K562 (cell line): ENCODE measurements around the gene ITPRIPL2. TPM values are rescaled to one million over a fixed set of nuclear protein-coding genes. Genes with fewer than 3 reads are reported as not detected.

Experiments
- AFF4 ChIP-seq: sonication (generic); formaldehyde crosslinking; IDR thresholded peaks from 2 replicates; pipeline ENCODE4 v1.8.0; 2023; ENCODE audit warnings: mild to moderate bottlenecking, missing genetic modification reagents
- BRD4 ChIP-seq: fragments of 200-600 bp; sonication (generic); IDR thresholded peaks from 2 replicates; pipeline ENCODE4 v1.6.1; 2017; ENCODE audit warnings: inconsistent platforms
- EHMT2 ChIP-seq: fragments of 450-650 bp; IDR thresholded peaks from 2 replicates; pipeline ENCODE4 v1.6.1; 2018; ENCODE audit warnings: antibody characterized with exemption
- ELF4 ChIP-seq: fragments of 450-650 bp; formaldehyde crosslinking; IDR thresholded peaks from 2 replicates; pipeline ENCODE4 v1.4.0; 2022; ENCODE audit warnings: missing genetic modification characterization
- FOXA3 ChIP-seq, 2 experiments: fragments of 450-650 bp in 1 of 2; sonication (generic) in 1 of 2; formaldehyde crosslinking; IDR thresholded peaks in 1 of 2; conservative IDR thresholded peaks in 1 of 2; 2 replicates each; pipeline versions ENCODE4 v1.4.0 to v1.8.0; 2020 to 2022; ENCODE audit warnings: mild to moderate bottlenecking in 2 of 2, missing genetic modification reagents in 1 of 2
- GABPB2 ChIP-seq: fragments of 250-450 bp; sonication (Bioruptor Pico); conservative IDR thresholded peaks from 2 replicates; pipeline ENCODE4 v1.5.1; 2021; ENCODE audit warnings: mild to moderate bottlenecking
- KAT2B ChIP-seq: IDR thresholded peaks from one replicate; pipeline ENCODE4 v1.6.1; 2012; ENCODE audit warnings: low read depth, mild to moderate bottlenecking, control low read depth, inconsistent platforms, low read length, moderate library complexity
- MNT ChIP-seq, 2 experiments: fragments of 450-650 bp; conservative IDR thresholded peaks; 2 replicates each; pipeline ENCODE4 v1.6.1; 2017; ENCODE audit warnings: mild to moderate bottlenecking in 2 of 2, moderate library complexity in 2 of 2
- NCOA6 ChIP-seq: fragments of 450-650 bp; IDR thresholded peaks from 2 replicates; pipeline ENCODE4 v1.6.1; 2017; ENCODE audit warnings: mild to moderate bottlenecking
- U2AF2 ChIP-seq: fragments of 200-400 bp; formaldehyde crosslinking; optimal IDR thresholded peaks from 2 replicates; pipeline ENCODE3; 2017; ENCODE audit warnings: low read depth, mild to moderate bottlenecking, low read length
- ZBTB33 ChIP-seq: sonication (generic); formaldehyde crosslinking; IDR thresholded peaks from 2 replicates; pipeline ENCODE4 v1.8.1; 2023; ENCODE audit warnings: mild to moderate bottlenecking, missing genetic modification reagents
- ZBTB9 ChIP-seq: fragments of 450-650 bp; formaldehyde crosslinking; IDR thresholded peaks from 2 replicates; pipeline ENCODE4 v1.4.0; 2020; ENCODE audit warnings: mild to moderate bottlenecking, moderate library complexity
- ZFX ChIP-seq: sonication (generic); formaldehyde crosslinking; IDR thresholded peaks from 2 replicates; pipeline ENCODE4 v1.8.0; 2022; ENCODE audit warnings: mild to moderate bottlenecking, missing genetic modification reagents, moderate library complexity
- ZNF146 ChIP-seq: IDR thresholded peaks from one replicate; pipeline ENCODE4 v1.6.1; 2018; ENCODE audit warnings: missing compliant biosample characterization; ENCODE audit not compliant: unreplicated experiment
- ZNF165 ChIP-seq: fragments of 250-450 bp; sonication (Bioruptor Pico); IDR thresholded peaks from 2 replicates; pipeline ENCODE4 v1.4.0; 2020; ENCODE audit warnings: borderline replicate concordance
- ZNF24 ChIP-seq: fragments of 450-650 bp; IDR thresholded peaks from 2 replicates; pipeline ENCODE4 v1.6.1; 2016
- ZNF253 ChIP-seq: fragments of 250-450 bp; sonication (Bioruptor Pico); conservative IDR thresholded peaks from 2 replicates; pipeline ENCODE4 v1.6.1; 2021; ENCODE audit warnings: mild to moderate bottlenecking
- ZNF668 ChIP-seq: fragments of 250-450 bp; sonication (Bioruptor Pico); IDR thresholded peaks from 2 replicates; pipeline ENCODE4 v1.8.0; 2022; ENCODE audit warnings: mild to moderate bottlenecking, inconsistent platforms
- ZNF77 ChIP-seq: fragments of 250-450 bp; sonication (Bioruptor Pico); IDR thresholded peaks from 2 replicates; pipeline ENCODE4 v1.5.0; 2020
- ZNF830 ChIP-seq: fragments of 250-450 bp; sonication (Bioruptor Pico); IDR thresholded peaks from 2 replicates; pipeline ENCODE4 v1.5.0; 2021; ENCODE audit warnings: mild to moderate bottlenecking
- polyA plus RNA-seq, 8 experiments: library from polyadenylated mRNA; depleted of rRNA in 4 of 8; stranded (reverse) in 5 of 8; unstranded in 3 of 8; fragments of >200 nt; fragmentation: Nextera tagmentation in 2 of 8; fragmentation: Illumina TruSeq in 1 of 8; extraction: Ambion mirVana in 2 of 8; extraction: Trizol in 1 of 8; gene quantifications; 2 replicates each; pipeline versions ENCODE4 v1.2.1 to v1.2.3, GENCODE V29; 2011 to 2014; ENCODE audit warnings: inconsistent platforms in 1 of 8, missing spikeins in 1 of 8
- total RNA-seq, 7 experiments: library from RNA; depleted of rRNA in 6 of 7; stranded (reverse); fragments of >200 nt in 6 of 7; fragmentation: Illumina TruSeq in 2 of 7; extraction: Trizol in 2 of 7; gene quantifications; 2 replicates each; pipeline versions ENCODE4 v1.2.1 to v1.2.3, GENCODE V29; 2011 to 2021; ENCODE audit warnings: low replicate concordance in 1 of 7

Gene ITPRIPL2
- total and polyA plus RNA-seq, 9 of the 15 experiments (the other 6 are each of a cell fraction or from before 2014, with no cell fraction given), result 0.04 to 2.2 (median 0.58) TPM

- no peak for TF ChIP-seq ZBTB9 (CRISPR knock-in tag)
- no peak for TF ChIP-seq ZNF77 (CRISPR knock-in tag)
- TF ChIP-seq ZFX, result peak; percentile 33; the same call in 1 of the 2 replicates
- no peak for TF ChIP-seq ZNF24
- TF ChIP-seq ZNF668, result no peak
- no peak for TF ChIP-seq NCOA6
- TF ChIP-seq BRD4, result no peak
- peak; percentile 78; the same call in 1 of the 2 replicates for TF ChIP-seq EHMT2
- TF ChIP-seq ZBTB33 (CRISPR knock-in tag), result no peak
- TF ChIP-seq ZNF146, result no peak
- no peak for TF ChIP-seq ZNF165 (CRISPR knock-in tag)
- no peak for TF ChIP-seq ZNF253 (CRISPR knock-in tag)
- TF ChIP-seq AFF4, result no peak
- TF ChIP-seq GABPB2 (CRISPR knock-in tag), result no peak
- TF ChIP-seq ELF4, result peak; percentile 89; the same call in 1 of the 2 replicates
- no peak for TF ChIP-seq FOXA3 (CRISPR knock-in tag; conservative IDR thresholded peaks at IDR 0.05 in 1 of 2, IDR thresholded peaks at IDR 0.05 in 1 of 2)
- no peak for TF ChIP-seq U2AF2
- TF ChIP-seq MNT (conservative IDR thresholded peaks at IDR 0.05), result peak in 1 of 2 experiments; percentile 27; a peak in 1 of 4 replicates
- TF ChIP-seq ZNF830 (CRISPR knock-in tag), result no peak
- TF ChIP-seq KAT2B, result no peak
Observed at GRCh38 chr16:19118938-19119431, 5.2 kb downstream of the ITPRIPL2 start (continued).
